K562 (cell line): ENCODE results near the gene TULP4. TPM values are rescaled to one million over a fixed set of nuclear protein-coding genes. Genes with fewer than 3 reads are reported as not detected.
A peak's percentile ranks its signal among the peaks of the same experiment; 100 is the strongest.

ENCODE experiments used
- ATAC-seq: fragments of 200-7000 bp; cut with Tn5 transposase; 3 replicates; pipeline ENCODE4 v1.9.1; 2020; ENCODE audit warnings: moderate library complexity
- BruUV-seq: library from RNA; stranded (reverse); fragments of 400-500 nt; replicated peaks from 2 replicates; lab custom pipeline; 2021; lab: Mats Ljungman, UMichigan
- CTCF ChIA-PET: fragments of 300-600 bp; formaldehyde crosslinking; extraction: SDS; loops from one replicate; lab custom pipeline; 2021; ENCODE audit warnings: low intra/inter-chr PET ratio; lab: Yijun Ruan, JAX
- POLR2A ChIA-PET: fragments of 300-600, 350-650 bp; sonication (Branson Sonifier 250); formaldehyde crosslinking; extraction: SDS; loops from one replicate; lab custom pipeline; 2021; ENCODE audit warnings: antibody characterized with exemption, inconsistent platforms; lab: Yijun Ruan, JAX
- DNase-seq, 4 experiments: peaks; one replicate each; pipeline versions ENCODE4 v3.0.0 to v3.0.0-alpha.2; 2011 to 2018; ENCODE audit warnings: low spot score in 3 of 4, mixed read lengths in 3 of 4; ENCODE audit errors: extremely low read depth in 1 of 4
- FAIRE-seq: peaks from 2 replicates; lab custom pipeline; 2011; peaks lifted over from hg19 to GRCh38; lab: Jason Lieb, UNC
- H2AFZ ChIP-seq: 2 replicates; pipeline ENCODE4 v1.6.0; 2011; ENCODE audit warnings: low read depth, low read length, control low read depth, inconsistent platforms
- H3K27ac ChIP-seq: fragments of 200-600 bp; 3 replicates; pipeline ENCODE4 v1.8.0; 2011; ENCODE audit warnings: low read depth, mild to moderate bottlenecking, control low read depth, inconsistent platforms, low read length, moderate library complexity, mixed read lengths; ENCODE audit errors: extremely low read depth
- H3K27me3 ChIP-seq, 2 experiments: fragments of 300-600 bp in 1 of 2; 2 replicates in 1 of 2; 3 replicates in 1 of 2; pipeline versions ENCODE4 v1.6.0 to v1.8.0; 2011; ENCODE audit warnings: inconsistent platforms in 2 of 2, low read length in 2 of 2, mild to moderate bottlenecking in 1 of 2, mixed read lengths in 1 of 2, moderate library complexity in 1 of 2; ENCODE audit not compliant: control insufficient read depth in 2 of 2, insufficient read depth in 2 of 2
- H3K36me3 ChIP-seq: fragments of 300-600 bp; 3 replicates; pipeline ENCODE4 v1.8.0; 2011; ENCODE audit warnings: mild to moderate bottlenecking, low read length, inconsistent platforms; ENCODE audit not compliant: control insufficient read depth, insufficient read depth
- H3K4me1 ChIP-seq, 2 experiments: fragments of 200-600 bp in 1 of 2; replicated peaks in 1 of 2; 2 replicates in 1 of 2; 3 replicates in 1 of 2; pipeline versions ENCODE4 v1.5.1 to v1.8.0; 2011; ENCODE audit warnings: inconsistent platforms in 2 of 2, low read length in 2 of 2, mild to moderate bottlenecking in 1 of 2, mixed read lengths in 1 of 2, moderate library complexity in 1 of 2; ENCODE audit not compliant: control insufficient read depth in 2 of 2, insufficient read depth in 2 of 2
- H3K4me2 ChIP-seq: 2 replicates; pipeline ENCODE4 v1.6.1; 2011; ENCODE audit warnings: low read length, control low read depth, inconsistent platforms, mixed read lengths; ENCODE audit not compliant: insufficient read depth
- H3K4me3 ChIP-seq: fragments of 200-600 bp; sonication (generic), shearing (Covaris generic); 2 replicates; pipeline ENCODE4 v1.5.1; 2016; ENCODE audit warnings: control low read depth, inconsistent platforms
- H3K79me2 ChIP-seq: fragments of 200-600 bp; 3 replicates; pipeline ENCODE4 v1.8.0; 2011; ENCODE audit warnings: low read length, inconsistent platforms; ENCODE audit not compliant: control insufficient read depth, insufficient read depth
- H3K9ac ChIP-seq, 2 experiments: 2 replicates each; pipeline versions ENCODE4 v1.6.0 to v1.6.1; 2011; ENCODE audit warnings: low read depth in 2 of 2, low read length in 2 of 2, control low read depth in 1 of 2, inconsistent platforms in 1 of 2, mild to moderate bottlenecking in 1 of 2, mixed read lengths in 1 of 2; ENCODE audit not compliant: insufficient read depth in 1 of 2
- H3K9me1 ChIP-seq: one replicate; pipeline ENCODE4 v1.6.0; 2011; ENCODE audit warnings: inconsistent platforms, mild to moderate bottlenecking, low read length, moderate library complexity; ENCODE audit not compliant: control insufficient read depth, insufficient read depth
- H3K9me3 ChIP-seq: replicated peaks from 2 replicates; pipeline ENCODE4 v1.5.1; 2011; ENCODE audit warnings: low read depth, low read length, inconsistent platforms; ENCODE audit not compliant: control insufficient read depth, insufficient read depth
- H4K20me1 ChIP-seq: replicated peaks from 2 replicates; pipeline ENCODE4 v1.6.1; 2011; ENCODE audit warnings: low read length, inconsistent platforms, mixed read lengths; ENCODE audit not compliant: control insufficient read depth, insufficient read depth
- ADNP ChIP-seq: fragments of 200-800 bp; sonication (Bioruptor generic); IDR thresholded peaks from 2 replicates; pipeline ENCODE4 v1.6.1; 2016; ENCODE audit warnings: missing genetic modification characterization, missing compliant biosample characterization
- CCAR2 ChIP-seq: fragments of 200-400 bp; formaldehyde crosslinking; IDR thresholded peaks from 2 replicates; pipeline ENCODE4 v1.6.1; 2017; ENCODE audit warnings: mild to moderate bottlenecking, low read depth, low read length
- HDGF ChIP-seq: fragments of 450-650 bp; IDR thresholded peaks from 2 replicates; pipeline ENCODE4 v1.6.1; 2016
- RB1 ChIP-seq: fragments of 450-650 bp; IDR thresholded peaks from 2 replicates; pipeline ENCODE4 v1.6.1; 2017; ENCODE audit warnings: low read depth, mild to moderate bottlenecking
- RFX1 ChIP-seq: fragments of 450-650 bp; IDR thresholded peaks from 2 replicates; pipeline ENCODE4 v1.6.1; 2016; ENCODE audit warnings: mild to moderate bottlenecking, moderate library complexity
- TBP ChIP-seq: optimal IDR thresholded peaks from 2 replicates; pipeline ENCODE3; 2011; ENCODE audit warnings: low read depth, low read length, improper control_type of control experiment
- ZNF175 ChIP-seq: fragments of 200-800 bp; sonication (Bioruptor generic); IDR thresholded peaks from 2 replicates; pipeline ENCODE4 v1.6.1; 2016; ENCODE audit warnings: low read depth, mild to moderate bottlenecking, missing genetic modification characterization, missing compliant biosample characterization
- ZNF830 ChIP-seq: fragments of 250-450 bp; sonication (Bioruptor Pico); IDR thresholded peaks from 2 replicates; pipeline ENCODE4 v1.5.0; 2021; ENCODE audit warnings: mild to moderate bottlenecking
- WGBS: fragments of 100-300 bp; shearing (Covaris generic); methylation state at CpG from one replicate; pipeline ENCODE4 v1.1.6; 2016; ENCODE audit warnings: low coverage, mixed read lengths; ENCODE audit not compliant: insufficient coverage; ENCODE audit errors: missing lambda C conversion rate; 5-methylcytosine and 5-hydroxymethylcytosine counted together
- in situ Hi-C: fragments of 300-500 bp; cut with MboI; formaldehyde crosslinking; loops from 4 replicates; pipeline ENCODE4 v1.15.0; 2018; ENCODE audit warnings: inconsistent platforms, mixed read lengths
- intact Hi-C: fragments of 100-400 bp; cut with micrococcal nuclease; formaldehyde crosslinking; loops from 2 replicates; pipeline ENCODE4 v1.14.2; 2022
- polyA plus RNA-seq, 8 experiments: library from polyadenylated mRNA; depleted of rRNA in 4 of 8; stranded (reverse) in 5 of 8; unstranded in 3 of 8; fragments of >200 nt; fragmentation: Nextera tagmentation in 2 of 8; fragmentation: Illumina TruSeq in 1 of 8; extraction: Ambion mirVana in 2 of 8; extraction: Trizol in 1 of 8; gene quantifications; 2 replicates each; pipeline versions ENCODE4 v1.2.1 to v1.2.3, GENCODE V29; 2011 to 2014; ENCODE audit warnings: inconsistent platforms in 1 of 8, missing spikeins in 1 of 8
- total RNA-seq, 7 experiments: library from RNA; depleted of rRNA in 6 of 7; stranded (reverse); fragments of >200 nt in 6 of 7; fragmentation: Illumina TruSeq in 2 of 7; extraction: Trizol in 2 of 7; gene quantifications; 2 replicates each; pipeline versions ENCODE4 v1.2.1 to v1.2.3, GENCODE V29; 2011 to 2021; ENCODE audit warnings: low replicate concordance in 1 of 7
- TF ChIP-seq, protein P1 (sequence below): fragments of 250-450 bp; sonication (Bioruptor Pico); IDR thresholded peaks from 2 replicates; pipeline ENCODE4 v1.5.0; 2021; ENCODE audit warnings: mild to moderate bottlenecking, borderline replicate concordance

The TULP4 gene
- total and polyA plus RNA-seq, 9 of the 15 experiments (the other 6 are each of a cell fraction or from before 2014, with no cell fraction given), result 1.2 to 50.4 (median 11.0) TPM

DNA sequence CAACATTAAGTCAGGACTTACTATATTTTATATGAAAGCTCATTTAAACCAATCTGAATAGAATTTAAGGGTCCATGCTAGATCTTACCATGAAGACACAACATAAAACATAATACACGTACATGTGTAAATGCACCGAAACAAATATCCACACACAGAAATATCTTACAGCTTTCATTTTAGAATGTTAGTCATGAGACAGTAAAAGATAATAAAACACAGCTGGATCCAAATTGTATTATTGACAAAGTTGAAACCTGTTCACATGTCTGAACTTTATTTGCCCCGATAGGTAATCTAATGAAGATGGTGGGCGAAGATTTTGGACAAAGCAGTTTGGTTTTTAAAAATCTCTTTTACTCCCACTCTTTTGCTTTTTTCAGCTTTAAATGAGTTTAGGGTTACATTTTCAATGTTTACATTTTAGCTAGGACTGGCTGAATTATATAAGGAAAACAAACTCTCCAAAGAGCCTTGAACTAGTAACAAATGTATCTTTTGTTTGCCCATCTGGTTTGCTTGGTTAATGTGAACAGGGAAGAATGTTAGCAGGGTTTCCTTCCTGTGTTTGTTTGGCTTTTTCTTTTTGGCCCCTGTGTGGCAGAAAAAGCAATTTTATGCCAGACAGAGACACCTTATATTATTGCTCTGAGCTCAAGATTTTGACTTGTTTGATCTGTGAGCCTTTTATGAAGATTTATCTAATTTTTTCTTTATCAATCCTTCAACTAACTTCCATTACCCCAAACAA, 242.5 kb downstream of the TULP4 start (continued):
- TF ChIP-seq, protein P1, sequence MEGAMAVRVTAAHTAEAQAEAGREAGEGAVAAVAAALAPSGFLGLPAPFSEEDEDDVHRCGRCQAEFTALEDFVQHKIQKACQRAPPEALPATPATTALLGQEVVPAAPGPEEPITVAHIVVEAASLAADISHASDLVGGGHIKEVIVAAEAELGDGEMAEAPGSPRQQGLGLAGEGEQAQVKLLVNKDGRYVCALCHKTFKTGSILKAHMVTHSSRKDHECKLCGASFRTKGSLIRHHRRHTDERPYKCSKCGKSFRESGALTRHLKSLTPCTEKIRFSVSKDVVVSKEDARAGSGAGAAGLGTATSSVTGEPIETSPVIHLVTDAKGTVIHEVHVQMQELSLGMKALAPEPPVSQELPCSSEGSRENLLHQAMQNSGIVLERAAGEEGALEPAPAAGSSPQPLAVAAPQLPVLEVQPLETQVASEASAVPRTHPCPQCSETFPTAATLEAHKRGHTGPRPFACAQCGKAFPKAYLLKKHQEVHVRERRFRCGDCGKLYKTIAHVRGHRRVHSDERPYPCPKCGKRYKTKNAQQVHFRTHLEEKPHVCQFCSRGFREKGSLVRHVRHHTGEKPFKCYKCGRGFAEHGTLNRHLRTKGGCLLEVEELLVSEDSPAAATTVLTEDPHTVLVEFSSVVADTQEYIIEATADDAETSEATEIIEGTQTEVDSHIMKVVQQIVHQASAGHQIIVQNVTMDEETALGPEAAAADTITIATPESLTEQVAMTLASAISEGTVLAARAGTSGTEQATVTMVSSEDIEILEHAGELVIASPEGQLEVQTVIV (CRISPR knock-in tag), result no peak
- no peak for TF ChIP-seq ADNP (tag)

DNA sequence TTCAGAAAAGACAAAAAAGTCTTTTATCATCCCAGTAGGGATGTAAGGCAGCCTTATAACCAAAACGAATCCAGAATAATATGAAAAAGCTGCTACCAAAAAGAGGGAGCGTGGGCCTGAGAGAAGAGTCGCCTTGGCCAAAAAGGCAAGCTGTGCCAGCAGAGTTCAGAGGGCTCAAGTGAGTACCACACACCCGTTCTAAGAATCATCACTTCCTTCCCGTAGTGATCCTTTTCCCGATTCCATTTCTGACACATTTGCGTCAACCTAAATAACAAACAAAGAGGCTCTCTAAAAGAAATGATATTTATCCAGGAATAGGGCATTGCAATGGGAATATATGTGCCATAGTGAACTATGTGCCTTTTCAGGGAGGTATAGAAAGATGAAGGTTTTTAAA, 243.8 kb downstream of the TULP4 start:
- H3K4me1 ChIP-seq, result peaks cover 23% of the 10 kb centered on the region in 2 experiments
- H2AFZ ChIP-seq, result peak overlapping the region; percentile 35
- ATAC-seq (no peak), FAIRE-seq (no peak), DNase-seq (no peak)
- peaks cover 12% of the 10 kb centered on the region for H3K79me2 ChIP-seq
- WGBS, result 38% methylated on average over 7 of the region's 7 CpGs
- no TSS peak for BruUV-seq
- no peak overlapping the region for H3K9ac ChIP-seq
- H3K27ac ChIP-seq, result no peak overlapping the region
- intact Hi-C loops, result no loop called here
- ChIA-PET CTCF (no interaction called here), POLR2A (interaction anchor here (1.5 to 4.4 kb wide), 2 partner anchors 8 to 17 kb away, joined by 6 to 11 read pairs; no protein-coding TSS in a partner anchor)
- no peak overlapping the region for H3K4me2 ChIP-seq
- no peaks in the 10 kb centered on the region for H4K20me1 ChIP-seq
- no peaks in the 10 kb centered on the region for H3K27me3 ChIP-seq
- H3K9me1 ChIP-seq, result no peaks in the 10 kb centered on the region
- no peaks in the 10 kb centered on the region for H3K36me3 ChIP-seq
- TF ChIP-seq ZNF830 (CRISPR knock-in tag) (no peak), ZNF175 (CRISPR knock-in tag) (no peak), HDGF (no peak), CCAR2 (no peak), RFX1 (no peak), TBP (no peak), RB1 (no peak), ADNP (tag) (no peak)
- TF ChIP-seq, all 486 proteins: peak for 0
- no peaks in the 10 kb centered on the region for H3K9me3 ChIP-seq
- H3K4me3 ChIP-seq, result no peak overlapping the region
- in situ Hi-C loops, result no loop called here
